HEK293T (cell line): ENCODE data around the gene PTPN1.

Experiments used
- CTCF ChIA-PET: fragments of 350-600 bp; formaldehyde crosslinking; extraction: SDS; loops from one replicate; lab custom pipeline; 2021; ENCODE audit warnings: antibody characterized with exemption, inconsistent platforms; lab: Yijun Ruan, JAX
- POLR2A ChIA-PET: fragments of 350-600 bp; formaldehyde crosslinking; extraction: SDS; loops from one replicate; lab custom pipeline; 2020; ENCODE audit warnings: antibody characterized with exemption, inconsistent platforms; lab: Yijun Ruan, JAX
- DNase-seq: peaks from one replicate; pipeline ENCODE4 v3.0.0; 2012; ENCODE audit warnings: mixed read lengths; ENCODE audit errors: extremely low spot score
- ARNT ChIP-seq: fragments of 450-650 bp; IDR thresholded peaks from 2 replicates; pipeline ENCODE4 v1.6.1; 2017; ENCODE audit warnings: mild to moderate bottlenecking
- BHLHE40 ChIP-seq: fragments of 450-650 bp; IDR thresholded peaks from 2 replicates; pipeline ENCODE4 v1.6.1; 2016; ENCODE audit warnings: mild to moderate bottlenecking, moderate library complexity, borderline replicate concordance
- CTBP1 ChIP-seq: fragments of 450-650 bp; IDR thresholded peaks from 2 replicates; pipeline ENCODE4 v1.6.1; 2016; ENCODE audit warnings: borderline replicate concordance
- ELF4 ChIP-seq: fragments of 450-650 bp; IDR thresholded peaks from 2 replicates; pipeline ENCODE4 v1.6.1; 2017; ENCODE audit warnings: antibody characterized with exemption
- FOXA1 ChIP-seq: fragments of 450-650 bp; IDR thresholded peaks from 2 replicates; pipeline ENCODE4 v1.6.1; 2016; ENCODE audit warnings: mild to moderate bottlenecking
- FOXK2 ChIP-seq: fragments of 450-650 bp; IDR thresholded peaks from 2 replicates; pipeline ENCODE4 v1.6.1; 2016; ENCODE audit warnings: mild to moderate bottlenecking
- FOXM1 ChIP-seq: fragments of 450-650 bp; IDR thresholded peaks from 2 replicates; pipeline ENCODE4 v1.6.1; 2017; ENCODE audit warnings: mild to moderate bottlenecking, borderline replicate concordance
- HDGF ChIP-seq: fragments of 450-650 bp; IDR thresholded peaks from 2 replicates; pipeline ENCODE4 v1.6.1; 2017; ENCODE audit warnings: antibody characterized with exemption, borderline replicate concordance
- L3MBTL2 ChIP-seq: fragments of 450-650 bp; conservative IDR thresholded peaks from 2 replicates; pipeline ENCODE4 v1.6.1; 2016; ENCODE audit warnings: mild to moderate bottlenecking
- LEF1 ChIP-seq: fragments of 450-650 bp; IDR thresholded peaks from 2 replicates; pipeline ENCODE4 v1.6.1; 2017; ENCODE audit warnings: mild to moderate bottlenecking, borderline replicate concordance
- NFRKB ChIP-seq: fragments of 450-650 bp; IDR thresholded peaks from 2 replicates; pipeline ENCODE4 v1.6.1; 2016; ENCODE audit warnings: mild to moderate bottlenecking, moderate library complexity
- SP1 ChIP-seq: fragments of 450-650 bp; IDR thresholded peaks from 2 replicates; pipeline ENCODE4 v1.6.1; 2017
- SUZ12 ChIP-seq: fragments of 450-650 bp; IDR thresholded peaks from 2 replicates; pipeline ENCODE4 v1.6.1; 2016; ENCODE audit warnings: mild to moderate bottlenecking
- TARDBP ChIP-seq: fragments of 450-650 bp; IDR thresholded peaks from 2 replicates; pipeline ENCODE4 v1.6.1; 2016
- ZNF384 ChIP-seq: fragments of 450-650 bp; IDR thresholded peaks from 2 replicates; pipeline ENCODE4 v1.6.1; 2016
- TF ChIP-seq, protein P1 (sequence below): fragments of 450-650 bp; IDR thresholded peaks from 2 replicates; pipeline ENCODE4 v1.6.1; 2016

The PTPN1 gene

DNA sequence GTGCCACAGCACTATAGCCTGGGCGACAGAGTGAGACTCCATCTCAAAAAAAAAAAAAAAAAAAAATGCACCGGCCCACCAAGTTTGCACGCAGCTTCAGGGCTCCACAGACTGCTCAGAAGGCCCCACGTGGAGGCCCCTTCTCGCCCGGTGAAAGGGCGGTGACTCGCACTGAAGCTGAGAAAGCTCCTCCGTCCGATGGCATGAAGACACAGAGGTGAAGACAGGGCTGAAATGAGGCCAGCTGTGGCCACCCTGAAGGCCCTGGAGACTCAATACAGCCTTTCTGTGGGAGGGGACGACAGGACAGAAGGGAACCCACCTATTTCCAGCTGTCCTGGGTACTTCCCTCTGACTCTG lies 84.0 kb downstream of the PTPN1 start:
- ChIA-PET POLR2A (no interaction called here), CTCF (no interaction called here)
- TF ChIP-seq, protein P1, sequence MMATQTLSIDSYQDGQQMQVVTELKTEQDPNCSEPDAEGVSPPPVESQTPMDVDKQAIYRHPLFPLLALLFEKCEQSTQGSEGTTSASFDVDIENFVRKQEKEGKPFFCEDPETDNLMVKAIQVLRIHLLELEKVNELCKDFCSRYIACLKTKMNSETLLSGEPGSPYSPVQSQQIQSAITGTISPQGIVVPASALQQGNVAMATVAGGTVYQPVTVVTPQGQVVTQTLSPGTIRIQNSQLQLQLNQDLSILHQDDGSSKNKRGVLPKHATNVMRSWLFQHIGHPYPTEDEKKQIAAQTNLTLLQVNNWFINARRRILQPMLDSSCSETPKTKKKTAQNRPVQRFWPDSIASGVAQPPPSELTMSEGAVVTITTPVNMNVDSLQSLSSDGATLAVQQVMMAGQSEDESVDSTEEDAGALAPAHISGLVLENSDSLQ, result no peak
- TF ChIP-seq TARDBP (no peak), SUZ12 (no peak)
- DNase-seq, result no peak

- TF ChIP-seq FOXA1 (no peak), HDGF (no peak), NFRKB (no peak), CTBP1 (no peak), FOXM1 (no peak), TARDBP (no peak), ARNT (no peak), ZNF384 (no peak), SUZ12 (no peak), ELF4 (no peak), SP1 (no peak), BHLHE40 (no peak)
- TF ChIP-seq, protein P1, result no peak
- no peak for DNase-seq
- POLR2A ChIA-PET, result no interaction called here
- CTCF ChIA-PET, result no interaction called here
These were observed 84.6 kb downstream of the PTPN1 start for GRCh38 chr20:50594591-50595432.

GRCh38 chr20:50595433-50595895 lies 85.3 kb downstream of the PTPN1 start:
- no peak for DNase-seq
- ChIA-PET CTCF (interaction anchor here (0.5 to 1.0 kb wide), 3 partner anchors 16 to 599 kb away, joined by 3 to 6 read pairs (median 4); no protein-coding TSS in a partner anchor), POLR2A (no interaction called here)
- no peak for TF ChIP-seq BHLHE40
- TF ChIP-seq FOXK2, result no peak
- TF ChIP-seq ARNT, result no peak

- TF ChIP-seq SP1, result no peak
- TF ChIP-seq, protein P1, result no peak
- no peak for TF ChIP-seq CTBP1
- no peak for TF ChIP-seq ARNT
- no peak for TF ChIP-seq NFRKB
- TF ChIP-seq L3MBTL2, result no peak
- no peak for TF ChIP-seq SUZ12
- TF ChIP-seq BHLHE40, result no peak
- TF ChIP-seq LEF1, result no peak
- no peak for TF ChIP-seq ELF4
- TF ChIP-seq TARDBP, result no peak
- no peak for TF ChIP-seq FOXA1
- TF ChIP-seq HDGF, result no peak
- no peak for TF ChIP-seq ZNF384
- no peak for TF ChIP-seq FOXK2
- TF ChIP-seq FOXM1, result no peak
- POLR2A ChIA-PET, result no interaction called here
- CTCF ChIA-PET, result interaction anchor here (0.5 to 1.0 kb wide), 3 partner anchors 17 to 600 kb away, joined by 3 to 6 read pairs (median 4); no protein-coding TSS in a partner anchor
- DNase-seq, result no peak
These were observed 86.0 kb downstream of the PTPN1 start for GRCh38 chr20:50595988-50596693.

DNA sequence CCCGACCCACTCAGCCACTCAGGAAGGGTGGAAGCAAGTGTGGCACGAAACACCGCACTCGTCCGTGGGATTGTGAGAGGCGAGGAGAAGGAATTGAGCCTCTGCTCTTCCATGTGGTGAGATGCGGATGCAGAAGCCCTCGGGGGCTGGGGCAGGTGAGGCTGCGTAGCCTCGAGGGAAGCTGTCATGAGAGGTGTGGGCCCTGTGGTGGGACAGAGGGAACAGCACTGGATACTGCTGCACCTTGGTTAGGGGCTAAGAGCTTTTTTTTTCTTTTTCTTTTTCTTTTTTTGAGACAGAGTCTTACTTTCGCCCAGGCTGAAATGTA lies 86.5 kb downstream of the PTPN1 start:
- TF ChIP-seq FOXM1 (no peak), FOXA1 (no peak), CTBP1 (no peak), ELF4 (no peak), TARDBP (no peak)
- no peak for DNase-seq
- POLR2A ChIA-PET, result no interaction called here
- CTCF ChIA-PET, result interaction anchor here (1.5 kb wide), 1 partner anchor 8 kb away, joined by 5 read pairs; no protein-coding TSS in a partner anchor

DNA sequence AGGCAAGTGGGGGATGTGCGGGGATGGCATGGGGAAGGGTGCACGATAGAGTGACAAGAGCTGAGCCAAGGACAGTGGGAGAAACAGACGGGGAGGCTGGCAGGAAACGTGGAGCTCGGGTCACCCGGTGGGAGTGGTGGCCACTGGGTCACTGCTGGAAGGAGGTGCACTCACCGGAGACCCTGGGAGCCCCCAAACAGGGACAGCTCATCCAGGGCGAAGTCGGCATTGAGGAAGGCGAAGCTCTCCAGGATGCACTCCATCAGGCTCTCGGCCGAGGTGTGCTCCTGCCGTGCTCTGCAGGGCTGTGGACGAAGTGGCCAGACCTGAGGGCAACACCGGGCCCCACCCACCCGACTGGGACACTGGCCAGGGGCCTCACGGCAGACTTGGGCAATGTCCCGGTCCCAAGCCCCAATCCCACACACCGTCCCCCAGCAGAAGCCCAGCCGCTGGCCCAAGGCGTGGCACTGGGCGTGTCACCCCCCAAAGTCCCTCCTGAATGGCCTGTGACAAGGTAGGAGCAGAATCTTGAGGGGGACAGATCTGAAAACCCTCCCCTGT lies 87.3 kb downstream of the PTPN1 start:
- POLR2A ChIA-PET, result no interaction called here
- no peak for DNase-seq
- CTCF ChIA-PET, result interaction anchor here (1.5 kb wide), 1 partner anchor 9 kb away, joined by 5 read pairs; no protein-coding TSS in a partner anchor
- TF ChIP-seq BHLHE40 (no peak), FOXK2 (no peak), SUZ12 (no peak), HDGF (no peak)
